ENCODE measurements around the gene CCT8L2. TPM values are rescaled to one million over a fixed set of nuclear protein-coding genes. Genes with fewer than 3 reads are reported as not detected.

CCT8L2 gene
- total and polyA plus RNA-seq, 2 of the 4 experiments (the other 2 are of a cell fraction), result not detected

- dilution Hi-C loops (cut with HindIII; ENCODE audit: low sequenced_read_pairs, unreplicated experiment), result no loop called here
- ATAC-seq (ENCODE audit: low read depth) (no peak), DNase-seq (no peak)
- Histone ChIP-seq H3K9me3 (ENCODE audit: control insufficient read depth, insufficient read depth, low read length) (peaks cover 10% of the 10 kb centered on the region), H3K27ac (ENCODE audit: insufficient read depth, low read length) (no peak overlapping the region), H3K27me3 (ENCODE audit: control insufficient read depth, insufficient read depth, low read length) (no peaks in the 10 kb centered on the region), H3K14ac (replicated peaks; ENCODE audit: low read depth, low read length) (no peak overlapping the region), H3K23ac (ENCODE audit: low read depth, low read length) (no peak overlapping the region), H3K18ac (ENCODE audit: low read depth, low read length) (no peak overlapping the region), H3K4ac (ENCODE audit: low read depth, low read length) (no peak overlapping the region), H3K4me3 (ENCODE audit: insufficient read depth, low read depth, low read length) (no peak overlapping the region), H3K36me3 (ENCODE audit: control insufficient read depth, insufficient read depth, low read length) (no peaks in the 10 kb centered on the region), H3K9me1 (ENCODE audit: insufficient read depth, low read length) (no peaks in the 10 kb centered on the region), H4K20me1 (ENCODE audit: insufficient read depth, low read length) (no peaks in the 10 kb centered on the region), H4K5ac (ENCODE audit: low read depth, low read length) (no peak overlapping the region), H2BK5ac (ENCODE audit: low read depth, low read length, poor library complexity, severe bottlenecking) (no peak overlapping the region), H3K79me1 (ENCODE audit: low read depth in 1 of 2, low read length in 2 of 2) (no peaks in the 10 kb centered on the region), H3K56ac (ENCODE audit: extremely low read depth, insufficient read depth, low read length) (no peak overlapping the region), H4K91ac (ENCODE audit: insufficient read depth, low read depth, low read length) (no peak overlapping the region), H3K9ac (ENCODE audit: low read depth, low read length) (no peak overlapping the region), H2AK5ac (ENCODE audit: low read depth, low read length) (no peak overlapping the region), H3K4me2 (ENCODE audit: low read depth, low read length) (no peak overlapping the region), H4K8ac (ENCODE audit: low read depth in 2 of 2, low read length in 2 of 2) (no peak overlapping the region), H2BK20ac (ENCODE audit: low read depth, low read length) (no peak overlapping the region), H2AFZ (replicated peaks; ENCODE audit: low read length, poor library complexity) (no peak overlapping the region), H2BK120ac (ENCODE audit: low read depth, low read length) (no peak overlapping the region), H3K4me1 (ENCODE audit: control insufficient read depth, insufficient read depth, low read length) (no peaks in the 10 kb centered on the region), H2BK15ac (ENCODE audit: low read depth, low read length) (no peak overlapping the region), H2AK9ac (replicated peaks; ENCODE audit: low read depth, low read length, poor library complexity) (no peak overlapping the region)
- POLR2A ChIA-PET (ENCODE audit: unreplicated experiment), result no interaction called here
- in situ Hi-C loops (cut with MboI; ENCODE audit: low sequenced_read_pairs), result no loop called here
- 53% methylated on average over 5 of the region's 14 CpGs; no CpG with 5 or more reads in 1 of the 2 experiments for WGBS, 2 experiments (ENCODE audit: extremely low coverage in 2 of 2, insufficient read length in 1 of 2)
- CTCF ChIA-PET, result no interaction called here
- BruUV-seq (replicated peaks), result no TSS peak
- intact Hi-C loops (cut with micrococcal nuclease), result no loop called here
- TF ChIP-seq MAFK (IDR thresholded peaks at IDR 0.05; ENCODE audit: low read depth, low read length) (no peak), POLR2A (IDR thresholded peaks at IDR 0.05; ENCODE audit: low read depth, low read length) (no peak), RFX5 (IDR thresholded peaks at IDR 0.05; ENCODE audit: low read depth, low read length) (no peak), CHD1 (IDR thresholded peaks at IDR 0.05; ENCODE audit: low read depth, low read length) (no peak), MXI1 (IDR thresholded peaks at IDR 0.05; ENCODE audit: borderline replicate concordance, low read depth, low read length) (no peak), SMC3 (IDR thresholded peaks at IDR 0.05; ENCODE audit: low read depth, low read length) (no peak), MAZ (IDR thresholded peaks at IDR 0.05; ENCODE audit: borderline replicate concordance, low read depth, low read length) (no peak), NFE2L2 (IDR thresholded peaks at IDR 0.05; ENCODE audit: low read depth, low read length) (no peak), FOS (IDR thresholded peaks at IDR 0.05; ENCODE audit: low read depth, low read length) (no peak), BHLHE40 (IDR thresholded peaks at IDR 0.05; ENCODE audit: low read depth, low read length) (no peak), CEBPB (IDR thresholded peaks at IDR 0.05; ENCODE audit: low read depth, low read length) (no peak), RAD21 (IDR thresholded peaks at IDR 0.05; ENCODE audit: low read length) (no peak), RCOR1 (IDR thresholded peaks at IDR 0.05; ENCODE audit: insufficient replicate concordance, low read length) (no peak)
- TF ChIP-seq, protein P1, sequence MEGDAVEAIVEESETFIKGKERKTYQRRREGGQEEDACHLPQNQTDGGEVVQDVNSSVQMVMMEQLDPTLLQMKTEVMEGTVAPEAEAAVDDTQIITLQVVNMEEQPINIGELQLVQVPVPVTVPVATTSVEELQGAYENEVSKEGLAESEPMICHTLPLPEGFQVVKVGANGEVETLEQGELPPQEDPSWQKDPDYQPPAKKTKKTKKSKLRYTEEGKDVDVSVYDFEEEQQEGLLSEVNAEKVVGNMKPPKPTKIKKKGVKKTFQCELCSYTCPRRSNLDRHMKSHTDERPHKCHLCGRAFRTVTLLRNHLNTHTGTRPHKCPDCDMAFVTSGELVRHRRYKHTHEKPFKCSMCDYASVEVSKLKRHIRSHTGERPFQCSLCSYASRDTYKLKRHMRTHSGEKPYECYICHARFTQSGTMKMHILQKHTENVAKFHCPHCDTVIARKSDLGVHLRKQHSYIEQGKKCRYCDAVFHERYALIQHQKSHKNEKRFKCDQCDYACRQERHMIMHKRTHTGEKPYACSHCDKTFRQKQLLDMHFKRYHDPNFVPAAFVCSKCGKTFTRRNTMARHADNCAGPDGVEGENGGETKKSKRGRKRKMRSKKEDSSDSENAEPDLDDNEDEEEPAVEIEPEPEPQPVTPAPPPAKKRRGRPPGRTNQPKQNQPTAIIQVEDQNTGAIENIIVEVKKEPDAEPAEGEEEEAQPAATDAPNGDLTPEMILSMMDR (conservative IDR thresholded peaks at IDR 0.05; ENCODE audit: low read depth, low read length), result no peak
- TF ChIP-seq, protein P2, sequence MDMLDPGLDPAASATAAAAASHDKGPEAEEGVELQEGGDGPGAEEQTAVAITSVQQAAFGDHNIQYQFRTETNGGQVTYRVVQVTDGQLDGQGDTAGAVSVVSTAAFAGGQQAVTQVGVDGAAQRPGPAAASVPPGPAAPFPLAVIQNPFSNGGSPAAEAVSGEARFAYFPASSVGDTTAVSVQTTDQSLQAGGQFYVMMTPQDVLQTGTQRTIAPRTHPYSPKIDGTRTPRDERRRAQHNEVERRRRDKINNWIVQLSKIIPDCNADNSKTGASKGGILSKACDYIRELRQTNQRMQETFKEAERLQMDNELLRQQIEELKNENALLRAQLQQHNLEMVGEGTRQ (IDR thresholded peaks at IDR 0.05; ENCODE audit: low read depth, low read length), result no peak
These were observed 28.8 kb downstream of the CCT8L2 start for GRCh38 chr22:16563555-16564520.
